H9 (cell line): Measurements from ENCODE around the gene HS3ST6. TPM values are rescaled to one million over a fixed set of nuclear protein-coding genes. Genes with fewer than 3 reads are reported as not detected.

Experiments
- DNase-seq: peaks from one replicate; pipeline ENCODE4 v3.0.0-alpha.2; 2017
- H2AFZ ChIP-seq: one replicate; pipeline ENCODE4 v1.6.1; 2013; ENCODE audit warnings: mild to moderate bottlenecking, low read length, control low read depth, moderate library complexity
- H2AK5ac ChIP-seq: 2 replicates; pipeline ENCODE4 v1.6.1; 2013; ENCODE audit warnings: low read length, control low read depth, mixed read lengths; ENCODE audit not compliant: insufficient read length
- H2BK120ac ChIP-seq: one replicate; pipeline ENCODE4 v1.6.1; 2013; ENCODE audit warnings: low read depth, mild to moderate bottlenecking, low read length, control low read depth, inconsistent platforms; ENCODE audit not compliant: poor library complexity, severe bottlenecking
- H2BK12ac ChIP-seq: 2 replicates; pipeline ENCODE4 v1.6.1; 2013; ENCODE audit warnings: low read length, control low read depth, mixed read lengths, low read depth; ENCODE audit not compliant: insufficient read length
- H2BK15ac ChIP-seq: 2 replicates; pipeline ENCODE4 v1.6.1; 2013; ENCODE audit warnings: low read depth, low read length, control low read depth
- H2BK20ac ChIP-seq: one replicate; pipeline ENCODE4 v1.6.1; 2013; ENCODE audit warnings: low read depth, mild to moderate bottlenecking, low read length, control low read depth, inconsistent platforms; ENCODE audit not compliant: poor library complexity, severe bottlenecking
- H2BK5ac ChIP-seq: 2 replicates; pipeline ENCODE4 v1.6.1; 2013; ENCODE audit warnings: low read length, control low read depth, mixed read lengths; ENCODE audit not compliant: insufficient read length
- H3K14ac ChIP-seq: 2 replicates; pipeline ENCODE4 v1.6.1; 2013; ENCODE audit warnings: low read length, control low read depth; ENCODE audit not compliant: insufficient read depth
- H3K18ac ChIP-seq: 2 replicates; pipeline ENCODE4 v1.6.1; 2013; ENCODE audit warnings: low read depth, mild to moderate bottlenecking, mixed read lengths, low read length, control low read depth; ENCODE audit not compliant: insufficient read length
- H3K23ac ChIP-seq: 2 replicates; pipeline ENCODE4 v1.6.1; 2013; ENCODE audit warnings: low read length, control low read depth, mixed read lengths, low read depth; ENCODE audit not compliant: insufficient read length
- H3K23me2 ChIP-seq: 2 replicates; pipeline ENCODE4 v1.6.1; 2013; ENCODE audit warnings: low read depth, mild to moderate bottlenecking, mixed read lengths, low read length, control low read depth; ENCODE audit not compliant: insufficient read length, poor library complexity, severe bottlenecking
- H3K27ac ChIP-seq: 2 replicates; pipeline ENCODE4 v1.5.1; 2013; ENCODE audit warnings: low read length, control low read depth, mixed read lengths, low read depth; ENCODE audit not compliant: insufficient read length
- H3K27me3 ChIP-seq: 2 replicates; pipeline ENCODE4 v1.6.1; 2013; ENCODE audit warnings: low read length, control low read depth, inconsistent platforms; ENCODE audit not compliant: insufficient read depth
- H3K4ac ChIP-seq: 2 replicates; pipeline ENCODE4 v1.6.1; 2013; ENCODE audit warnings: low read depth, mild to moderate bottlenecking, control low read depth, inconsistent platforms, low read length, moderate library complexity
- H3K4me1 ChIP-seq: 2 replicates; pipeline ENCODE4 v1.6.1; 2013; ENCODE audit warnings: low read length, control low read depth, inconsistent platforms; ENCODE audit not compliant: insufficient read depth
- H3K4me2 ChIP-seq: 2 replicates; pipeline ENCODE4 v1.6.1; 2013; ENCODE audit warnings: low read length, control low read depth, mixed read lengths; ENCODE audit not compliant: insufficient read length, insufficient read depth
- H3K56ac ChIP-seq: 2 replicates; pipeline ENCODE4 v1.6.1; 2013; ENCODE audit warnings: low read depth, mild to moderate bottlenecking, mixed read lengths, low read length, control low read depth; ENCODE audit not compliant: insufficient read length
- H3K79me1 ChIP-seq: 2 replicates; pipeline ENCODE4 v1.6.1; 2013; ENCODE audit warnings: low read depth, mild to moderate bottlenecking, moderate library complexity, low read length, control low read depth, inconsistent platforms; ENCODE audit not compliant: insufficient read depth, poor library complexity, severe bottlenecking
- H3K79me2 ChIP-seq: 2 replicates; pipeline ENCODE4 v1.6.1; 2013; ENCODE audit warnings: low read length, control low read depth, inconsistent platforms; ENCODE audit not compliant: insufficient read depth
- H3K9ac ChIP-seq: 2 replicates; pipeline ENCODE4 v1.6.1; 2013; ENCODE audit warnings: low read length, control low read depth, mixed read lengths; ENCODE audit not compliant: insufficient read length; ENCODE audit errors: extremely low read depth
- H3K9me3 ChIP-seq: one replicate; pipeline ENCODE4 v1.6.1; 2013; ENCODE audit warnings: low read depth, low read length, inconsistent platforms; ENCODE audit not compliant: control insufficient read depth
- H3T11ph ChIP-seq: one replicate; pipeline ENCODE4 v1.6.1; 2013; ENCODE audit warnings: mild to moderate bottlenecking, low read length, control low read depth, inconsistent platforms
- H4K20me1 ChIP-seq: one replicate; pipeline ENCODE4 v1.6.1; 2013; ENCODE audit not compliant: control insufficient read depth, insufficient read length, insufficient read depth
- H4K5ac ChIP-seq: 2 replicates; pipeline ENCODE4 v1.6.1; 2013; ENCODE audit warnings: low read depth, mild to moderate bottlenecking, mixed read lengths, low read length, control low read depth; ENCODE audit not compliant: insufficient read length
- H4K8ac ChIP-seq: replicated peaks from 2 replicates; pipeline ENCODE4 v1.6.1; 2013; ENCODE audit warnings: low read length, control low read depth, mixed read lengths, low read depth; ENCODE audit not compliant: insufficient read length
- H4K91ac ChIP-seq: 2 replicates; pipeline ENCODE4 v1.6.1; 2013; ENCODE audit warnings: low read depth, mild to moderate bottlenecking, moderate library complexity, mixed read lengths, low read length, control low read depth; ENCODE audit not compliant: insufficient read length
- H3K27ac Mint-ChIP-seq, 3 experiments: 2 replicates in 2 of 3; 3 replicates in 1 of 3; pipeline ENCODE4 v1.8.0; 2020 to 2021; ENCODE audit warnings: mixed read lengths in 3 of 3, mild to moderate bottlenecking in 1 of 3, moderate library complexity in 1 of 3
- H3K27me3 Mint-ChIP-seq: 2 replicates; pipeline ENCODE4 v1.8.0; 2021; ENCODE audit warnings: low read depth, mild to moderate bottlenecking, moderate library complexity, mixed read lengths
- H3K36me3 Mint-ChIP-seq, 3 experiments: 2 replicates in 2 of 3; 3 replicates in 1 of 3; pipeline ENCODE4 v1.8.0; 2020 to 2021; ENCODE audit warnings: low read depth in 3 of 3, mixed read lengths in 3 of 3; ENCODE audit not compliant: insufficient read depth in 1 of 3
- H3K4me1 Mint-ChIP-seq, 2 experiments: 2 replicates each; pipeline ENCODE4 v1.8.0; 2020; ENCODE audit warnings: mixed read lengths in 2 of 2
- H3K4me3 Mint-ChIP-seq, 2 experiments: 2 replicates in 1 of 2; 3 replicates in 1 of 2; pipeline ENCODE4 v1.8.0; 2020 to 2021; ENCODE audit warnings: mild to moderate bottlenecking in 2 of 2, mixed read lengths in 2 of 2, moderate library complexity in 1 of 2
- H3K9me3 Mint-ChIP-seq, 2 experiments: 2 replicates in 1 of 2; 3 replicates in 1 of 2; pipeline ENCODE4 v1.8.0; 2020; ENCODE audit warnings: mild to moderate bottlenecking in 2 of 2, mixed read lengths in 2 of 2, moderate library complexity in 1 of 2
- CTCF ChIP-seq: fragments of 200-600 bp; sonication (generic); conservative IDR thresholded peaks from 3 replicates; pipeline ENCODE4 v1.8.0; 2021; ENCODE audit warnings: antibody characterized with exemption, mild to moderate bottlenecking
- WGBS: extraction: QIAGEN DNeasy Blood & Tissue Kit; methylation state at CpG from one replicate; pipeline ENCODE4 v1.1.7; 2013; ENCODE audit warnings: missing lambda C conversion rate, low lambda C conversion rate, mixed read lengths; ENCODE audit not compliant: insufficient read length; ENCODE audit errors: extremely low coverage; 5-methylcytosine and 5-hydroxymethylcytosine counted together
- total RNA-seq: library from RNA; stranded (reverse); gene quantifications from 2 replicates; pipeline ENCODE4 v1.2.1, GENCODE V29; 2021

The HS3ST6 gene
- total RNA-seq, 1 experiment from 2014 or later, result not detected

DNA sequence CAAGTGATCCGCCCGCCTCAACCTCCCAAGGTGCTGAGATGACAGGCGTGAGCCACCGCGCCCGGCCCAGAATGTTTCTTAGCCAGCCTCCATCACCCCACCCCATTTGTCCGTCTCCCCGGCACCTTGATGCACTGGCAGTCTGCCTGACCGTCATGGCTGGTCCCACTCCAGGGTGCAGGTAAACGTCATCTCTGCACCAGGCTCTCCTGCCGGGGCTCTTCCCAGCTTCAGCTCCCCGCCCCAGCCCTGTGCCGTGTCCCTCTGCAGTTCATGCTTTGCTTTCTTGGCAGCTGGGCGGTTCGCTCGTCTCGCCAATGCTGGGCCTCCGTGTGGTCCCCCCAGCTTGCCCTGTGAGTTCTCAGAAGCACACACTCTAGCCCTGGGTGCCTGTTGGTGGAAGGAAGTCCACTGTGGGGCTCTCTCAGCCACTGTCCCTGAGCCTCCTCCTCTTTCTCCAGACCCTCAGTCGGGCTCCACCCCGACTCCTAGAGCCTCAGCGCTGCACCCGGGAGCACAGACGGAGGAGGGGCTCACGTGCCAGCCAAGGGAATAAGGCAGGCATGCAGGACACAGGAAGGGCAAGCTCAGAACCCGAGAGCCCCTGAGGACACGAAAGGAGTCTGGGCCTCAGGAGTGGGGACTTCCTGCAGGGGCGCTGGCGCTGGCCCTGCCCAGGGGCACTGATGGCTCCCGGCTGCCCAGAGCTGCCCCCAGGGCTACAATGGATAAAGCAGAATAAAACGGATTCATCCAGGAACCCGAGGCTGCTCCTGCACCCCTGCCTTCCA lies 12.0 kb downstream of the HS3ST6 start:
- H3K23me2 ChIP-seq, result no peaks in the 10 kb centered on the region
- H3K79me2 ChIP-seq, result no peaks in the 10 kb centered on the region
- WGBS, result no CpG with 5 or more reads among the region's 31 CpGs
- H3K27ac ChIP-seq, result no peak overlapping the region
- no peak overlapping the region for H2BK120ac ChIP-seq
- TF ChIP-seq CTCF, result no peak
- H3K27me3 ChIP-seq, result no peaks in the 10 kb centered on the region
- H3K79me1 ChIP-seq, result no peaks in the 10 kb centered on the region
- no peak overlapping the region; a peak in 1 of 5 replicates for H3K4me3 Mint-ChIP-seq
- H3K27me3 Mint-ChIP-seq, result peaks cover 26% of the 10 kb centered on the region
- DNase-seq, result peak; percentile 34
- H3K27ac Mint-ChIP-seq, result peak overlapping the region in 1 of 3 experiments; percentile 56; a peak in 1 of 7 replicates
- no peak overlapping the region for H2BK20ac ChIP-seq
- H2BK5ac ChIP-seq, result no peak overlapping the region
- H3K36me3 Mint-ChIP-seq, result no peaks in the 10 kb centered on the region; a peak in 1 of 7 replicates
- H3K4ac ChIP-seq, result no peak overlapping the region
- no peak overlapping the region for H3K18ac ChIP-seq
- H4K5ac ChIP-seq, result no peak overlapping the region
- H3K4me2 ChIP-seq, result no peak overlapping the region
- H3K23ac ChIP-seq, result no peak overlapping the region
- peak overlapping the region; percentile 40 for H3K9ac ChIP-seq
- H3K14ac ChIP-seq, result no peak overlapping the region
- H3K4me1 Mint-ChIP-seq, result peaks cover 0 to 21% of the 10 kb centered on the region in 2 experiments; a peak in 2 of 4 replicates
- H2BK12ac ChIP-seq, result no peak overlapping the region
- no peak overlapping the region; the same call in 1 of the 2 replicates for H2BK15ac ChIP-seq
- H3K9me3 ChIP-seq, result no peaks in the 10 kb centered on the region
- H3T11ph ChIP-seq, result no peak overlapping the region
- H2AK5ac ChIP-seq, result no peak overlapping the region
- H4K91ac ChIP-seq, result no peak overlapping the region
- H2AFZ ChIP-seq, result no peak overlapping the region
- H4K20me1 ChIP-seq, result no peaks in the 10 kb centered on the region
- H3K9me3 Mint-ChIP-seq, result no peaks in the 10 kb centered on the region; a peak in 1 of 5 replicates
- H3K4me1 ChIP-seq, result no peaks in the 10 kb centered on the region; the same call in 1 of the 2 replicates
- H3K56ac ChIP-seq, result no peak overlapping the region
- H4K8ac ChIP-seq, result no peak overlapping the region
